OCI-LY1 (cell line): ENCODE results near the gene DPH7.
"Not testable (repeated sequence)": the region's sequence is repeated elsewhere in the genome, so short reads cannot be mapped to it uniquely, and the experiment has no call there.

Experiments
- H2AFZ ChIP-seq: fragments of 200-600 bp; sonication (generic), shearing (Covaris generic); 2 replicates; pipeline ENCODE4 v1.6.0; 2014; ENCODE audit warnings: antibody characterized with exemption, mild to moderate bottlenecking, low read length
- H3F3A ChIP-seq: fragments of 200-600 bp; sonication (generic), shearing (Covaris generic); 2 replicates; pipeline ENCODE4 v1.6.0; 2014; ENCODE audit warnings: mild to moderate bottlenecking, antibody characterized with exemption, low read length, moderate library complexity; ENCODE audit not compliant: insufficient read depth
- H3K27ac ChIP-seq: fragments of 200-600 bp; sonication (generic); 2 replicates; pipeline ENCODE4 v1.5.1; 2014; ENCODE audit warnings: low read length, mixed run types, mild to moderate bottlenecking, low read depth; ENCODE audit not compliant: poor library complexity, severe bottlenecking
- H3K27me3 ChIP-seq: fragments of 200-600 bp; sonication (generic); 2 replicates; pipeline ENCODE4 v1.6.0; 2014; ENCODE audit warnings: antibody characterized with exemption, mild to moderate bottlenecking, low read length, moderate library complexity; ENCODE audit not compliant: insufficient read depth
- H3K36me3 ChIP-seq: fragments of 200-600 bp; sonication (generic); 2 replicates; pipeline ENCODE4 v1.6.1; 2014; ENCODE audit warnings: mild to moderate bottlenecking, antibody characterized with exemption, low read length, moderate library complexity, mixed read lengths; ENCODE audit not compliant: insufficient read depth
- H3K4me1 ChIP-seq: fragments of 200-600 bp; sonication (generic); 2 replicates; pipeline ENCODE4 v1.5.1; 2014; ENCODE audit warnings: mild to moderate bottlenecking, low read length, moderate library complexity; ENCODE audit not compliant: insufficient read depth, severe bottlenecking
- H3K4me2 ChIP-seq: fragments of 200-600 bp; sonication (generic), shearing (Covaris generic); 2 replicates; pipeline ENCODE4 v1.6.1; 2014; ENCODE audit warnings: low read length
- H3K4me3 ChIP-seq: fragments of 200-600 bp; sonication (generic); 2 replicates; pipeline ENCODE4 v1.5.1; 2014; ENCODE audit warnings: low read length, low read depth, mild to moderate bottlenecking, mixed read lengths; ENCODE audit not compliant: poor library complexity, severe bottlenecking
- H3K79me2 ChIP-seq: fragments of 200-600 bp; shearing (Covaris generic); 2 replicates; pipeline ENCODE4 v1.6.1; 2016; ENCODE audit warnings: mixed run types, low read length, mixed read lengths; ENCODE audit not compliant: insufficient read depth
- H3K9ac ChIP-seq: fragments of 200-600 bp; sonication (generic), shearing (Covaris generic); 2 replicates; pipeline ENCODE4 v1.6.1; 2014; ENCODE audit warnings: mild to moderate bottlenecking, low read length, mixed read lengths
- H3K9me2 ChIP-seq: fragments of 200-600 bp; sonication (generic), shearing (Covaris generic); 2 replicates; pipeline ENCODE4 v1.6.1; 2014; ENCODE audit warnings: low read depth, mild to moderate bottlenecking, low read length, mixed read lengths
- H3K9me3 ChIP-seq: fragments of 200-600 bp; shearing (Covaris generic); 2 replicates; pipeline ENCODE4 v1.6.1; 2014; ENCODE audit warnings: low read length, mixed read lengths
- H4K20me1 ChIP-seq: fragments of 200-600 bp; sonication (generic), shearing (Covaris generic); 2 replicates; pipeline ENCODE4 v1.6.0; 2016; ENCODE audit warnings: mild to moderate bottlenecking, low read length; ENCODE audit not compliant: insufficient read depth
- EZH2 ChIP-seq: fragments of 200-600 bp; sonication (generic), shearing (Covaris generic); IDR thresholded peaks from 2 replicates; pipeline ENCODE4 v1.8.0; 2017; ENCODE audit warnings: borderline replicate concordance, mixed run types, mild to moderate bottlenecking, antibody characterized with exemption, low read length, moderate library complexity, mixed read lengths
- TF ChIP-seq, protein P1 (sequence below): fragments of 200-600 bp; sonication (generic), shearing (Covaris generic); IDR thresholded peaks from 2 replicates; pipeline ENCODE4 v1.5.1; 2017; ENCODE audit warnings: mild to moderate bottlenecking, antibody characterized with exemption, low read length, moderate library complexity, mixed read lengths

DPH7 gene

DNA sequence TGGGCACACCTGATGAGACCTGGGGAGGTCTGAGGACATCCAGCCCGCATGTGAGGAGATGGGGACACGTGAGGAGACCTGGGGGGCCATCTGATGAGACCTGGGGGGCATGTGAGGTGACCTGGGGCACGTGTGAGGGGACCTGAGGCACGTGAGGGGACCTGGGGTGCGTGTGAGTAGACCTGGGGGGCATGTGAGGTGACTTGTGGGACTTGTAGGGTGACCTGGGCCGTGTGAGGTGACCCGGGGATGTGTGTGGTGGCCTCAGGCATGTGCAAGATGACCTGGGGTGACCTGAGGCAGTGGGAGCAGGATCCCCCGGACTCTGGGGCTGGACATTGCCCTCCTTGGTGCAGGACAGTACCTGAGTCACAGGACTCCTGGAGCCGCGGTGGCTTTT is 59.2 kb downstream of the DPH7 start:
- Histone ChIP-seq H3K9me3 (no peaks in the 10 kb centered on the region), H4K20me1 (no peaks in the 10 kb centered on the region), H3K27me3 (no peaks in the 10 kb centered on the region), H3K36me3 (no peaks in the 10 kb centered on the region), H3K4me3 (no peak overlapping the region), H3K9me2 (no peaks in the 10 kb centered on the region), H3K79me2 (no peaks in the 10 kb centered on the region), H2AFZ (no peak overlapping the region), H3K9ac (no peak overlapping the region), H3F3A (no peaks in the 10 kb centered on the region), H3K4me1 (no peaks in the 10 kb centered on the region), H3K4me2 (no peak overlapping the region), H3K27ac (no peak overlapping the region)
- no peak for TF ChIP-seq EZH2
- TF ChIP-seq, protein P1, sequence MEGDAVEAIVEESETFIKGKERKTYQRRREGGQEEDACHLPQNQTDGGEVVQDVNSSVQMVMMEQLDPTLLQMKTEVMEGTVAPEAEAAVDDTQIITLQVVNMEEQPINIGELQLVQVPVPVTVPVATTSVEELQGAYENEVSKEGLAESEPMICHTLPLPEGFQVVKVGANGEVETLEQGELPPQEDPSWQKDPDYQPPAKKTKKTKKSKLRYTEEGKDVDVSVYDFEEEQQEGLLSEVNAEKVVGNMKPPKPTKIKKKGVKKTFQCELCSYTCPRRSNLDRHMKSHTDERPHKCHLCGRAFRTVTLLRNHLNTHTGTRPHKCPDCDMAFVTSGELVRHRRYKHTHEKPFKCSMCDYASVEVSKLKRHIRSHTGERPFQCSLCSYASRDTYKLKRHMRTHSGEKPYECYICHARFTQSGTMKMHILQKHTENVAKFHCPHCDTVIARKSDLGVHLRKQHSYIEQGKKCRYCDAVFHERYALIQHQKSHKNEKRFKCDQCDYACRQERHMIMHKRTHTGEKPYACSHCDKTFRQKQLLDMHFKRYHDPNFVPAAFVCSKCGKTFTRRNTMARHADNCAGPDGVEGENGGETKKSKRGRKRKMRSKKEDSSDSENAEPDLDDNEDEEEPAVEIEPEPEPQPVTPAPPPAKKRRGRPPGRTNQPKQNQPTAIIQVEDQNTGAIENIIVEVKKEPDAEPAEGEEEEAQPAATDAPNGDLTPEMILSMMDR: no peak

DNA sequence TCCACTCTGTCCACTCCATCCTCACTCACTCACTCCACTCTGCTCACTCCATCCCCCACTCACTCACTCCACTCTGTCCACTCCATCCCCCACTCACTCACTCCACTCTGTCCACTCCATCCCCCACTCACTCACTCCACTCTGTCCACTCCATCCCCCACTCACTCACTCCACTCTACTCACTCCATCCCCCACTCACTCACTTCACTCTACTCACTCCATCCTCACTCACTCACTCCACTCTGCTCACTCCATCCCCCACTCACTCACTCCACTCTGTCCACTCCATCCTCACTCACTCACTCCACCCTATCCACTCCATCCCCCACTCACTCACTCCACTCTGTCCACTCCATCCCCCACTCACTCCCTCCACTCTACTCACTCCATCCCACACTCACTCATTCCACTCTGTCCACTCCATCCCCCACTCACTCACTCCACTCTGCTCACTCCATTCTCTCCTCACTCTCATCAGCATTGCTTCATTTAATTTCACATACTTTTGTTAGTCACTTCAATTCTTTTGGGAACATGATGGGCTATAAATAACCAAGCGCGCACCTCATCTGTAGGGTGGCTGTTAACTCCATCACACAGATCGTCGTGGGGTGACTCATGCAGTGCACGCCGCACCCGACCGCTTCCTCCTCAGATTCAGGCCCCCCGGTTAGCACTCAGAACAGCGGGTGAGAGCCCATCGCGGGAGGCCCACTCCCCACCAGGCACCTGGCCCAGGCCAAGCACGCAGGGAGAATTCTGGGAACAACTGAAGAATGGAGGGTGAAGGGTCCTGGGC is 59.9 kb downstream of the DPH7 start:
- H3K9ac ChIP-seq, H2AFZ ChIP-seq, H3K27ac ChIP-seq, H4K20me1 ChIP-seq, H3K79me2 ChIP-seq, H3K4me2 ChIP-seq, H3K4me1 ChIP-seq, H3K9me2 ChIP-seq, H3K9me3 ChIP-seq, H3K27me3 ChIP-seq, H3K4me3 ChIP-seq, H3F3A ChIP-seq, H3K36me3 ChIP-seq: not testable (repeated sequence)

DNA sequence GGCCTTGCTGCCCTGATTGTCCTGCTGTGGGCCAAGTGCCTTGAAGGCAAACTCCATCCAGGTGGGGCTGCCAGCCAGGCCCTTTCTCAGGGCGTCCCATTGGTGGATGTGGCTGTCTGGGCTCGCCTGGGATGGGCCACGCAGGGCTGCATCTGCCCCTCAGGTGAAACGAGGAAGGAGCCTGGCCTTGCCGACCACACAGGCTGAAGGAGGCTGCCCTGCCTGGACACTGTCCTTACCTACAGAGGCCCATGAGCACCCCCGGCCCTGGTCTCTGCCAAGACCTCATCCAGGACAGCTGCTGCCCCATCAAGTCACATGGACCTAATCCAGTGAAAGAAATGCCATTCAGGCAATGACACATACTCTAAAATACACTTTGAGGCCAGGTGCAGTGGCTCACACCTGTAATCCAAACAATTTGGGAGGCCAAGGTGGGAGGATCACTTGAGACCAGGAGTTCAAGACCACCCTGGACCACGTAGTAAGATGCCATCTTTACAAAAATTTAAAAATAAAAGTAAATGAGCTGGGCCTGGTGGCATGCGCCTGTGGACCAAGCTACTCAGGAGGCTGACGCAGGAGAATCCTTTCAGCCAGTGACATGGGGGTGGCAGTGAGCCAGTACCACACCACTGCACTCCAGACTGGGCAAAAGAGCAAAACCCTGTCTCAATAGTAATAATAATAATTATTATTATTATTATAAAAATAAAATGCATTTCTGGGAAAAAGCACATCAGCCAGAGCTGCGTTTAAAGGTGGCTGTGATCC is 62.4 kb downstream of the DPH7 start:
- Histone ChIP-seq H4K20me1 (no peaks in the 10 kb centered on the region), H3K9me3 (no peaks in the 10 kb centered on the region), H3K4me1 (no peaks in the 10 kb centered on the region), H3K27me3 (no peaks in the 10 kb centered on the region), H3K79me2 (no peaks in the 10 kb centered on the region), H3K4me3 (no peak overlapping the region), H3K9me2 (no peaks in the 10 kb centered on the region), H3K27ac (no peak overlapping the region), H3K9ac (no peak overlapping the region), H3F3A (no peaks in the 10 kb centered on the region), H3K36me3 (no peaks in the 10 kb centered on the region), H2AFZ (no peak overlapping the region), H3K4me2 (no peak overlapping the region)
- no peak for TF ChIP-seq EZH2
- TF ChIP-seq, protein P1: no peak
